Astrocyte (in vitro differentiated cells and primary cell): ENCODE data around the gene KRT37.

Source experiments
- EZH2 ChIP-seq: IDR thresholded peaks from 2 replicates; pipeline ENCODE4 v1.6.1; 2012; ENCODE audit warnings: mild to moderate bottlenecking, low read length, inconsistent platforms; ENCODE audit not compliant: insufficient read depth
- TF ChIP-seq, protein P1 (sequence below): IDR thresholded peaks from 2 replicates; pipeline ENCODE4 v1.5.1; 2011; ENCODE audit warnings: low read depth, mild to moderate bottlenecking, inconsistent platforms, low read length, moderate library complexity; ENCODE audit not compliant: insufficient read depth

DNA sequence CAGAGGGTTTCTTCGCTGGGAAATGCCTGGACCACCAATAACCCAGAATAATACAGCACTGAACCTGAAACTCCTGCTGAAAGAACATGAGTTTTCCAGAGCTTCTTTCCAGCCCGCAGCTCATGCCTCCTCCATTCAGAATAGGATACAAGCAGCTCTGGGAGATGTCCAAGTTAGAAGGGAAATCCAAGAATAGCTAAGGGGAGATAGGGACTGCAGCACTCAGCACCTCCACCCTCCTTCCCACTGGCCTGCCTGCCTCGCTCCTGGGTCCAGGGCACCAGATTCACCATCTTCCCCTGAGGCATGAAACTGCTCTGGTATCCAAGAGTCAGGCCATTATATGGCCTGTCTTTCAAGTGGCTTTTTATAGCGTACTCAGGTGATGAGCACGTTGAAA is 31.1 kb downstream of the KRT37 start:
- TF ChIP-seq, protein P1, sequence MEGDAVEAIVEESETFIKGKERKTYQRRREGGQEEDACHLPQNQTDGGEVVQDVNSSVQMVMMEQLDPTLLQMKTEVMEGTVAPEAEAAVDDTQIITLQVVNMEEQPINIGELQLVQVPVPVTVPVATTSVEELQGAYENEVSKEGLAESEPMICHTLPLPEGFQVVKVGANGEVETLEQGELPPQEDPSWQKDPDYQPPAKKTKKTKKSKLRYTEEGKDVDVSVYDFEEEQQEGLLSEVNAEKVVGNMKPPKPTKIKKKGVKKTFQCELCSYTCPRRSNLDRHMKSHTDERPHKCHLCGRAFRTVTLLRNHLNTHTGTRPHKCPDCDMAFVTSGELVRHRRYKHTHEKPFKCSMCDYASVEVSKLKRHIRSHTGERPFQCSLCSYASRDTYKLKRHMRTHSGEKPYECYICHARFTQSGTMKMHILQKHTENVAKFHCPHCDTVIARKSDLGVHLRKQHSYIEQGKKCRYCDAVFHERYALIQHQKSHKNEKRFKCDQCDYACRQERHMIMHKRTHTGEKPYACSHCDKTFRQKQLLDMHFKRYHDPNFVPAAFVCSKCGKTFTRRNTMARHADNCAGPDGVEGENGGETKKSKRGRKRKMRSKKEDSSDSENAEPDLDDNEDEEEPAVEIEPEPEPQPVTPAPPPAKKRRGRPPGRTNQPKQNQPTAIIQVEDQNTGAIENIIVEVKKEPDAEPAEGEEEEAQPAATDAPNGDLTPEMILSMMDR = no peak
- TF ChIP-seq EZH2 = no peak
